SU-DHL-6 (cell line): ENCODE data around the gene PRDX1.

Source experiments
- CTCF ChIP-seq: fragments of 200-600 bp; sonication (generic); IDR thresholded peaks from one replicate; pipeline ENCODE4 v1.5.1; 2017; ENCODE audit warnings: antibody characterized with exemption, mild to moderate bottlenecking, low read length, moderate library complexity; ENCODE audit not compliant: insufficient read depth, poor library complexity, severe bottlenecking
- EZH2phosphoT487 ChIP-seq: fragments of 200-600 bp; sonication (generic), shearing (Covaris generic); conservative IDR thresholded peaks from 2 replicates; pipeline ENCODE4 v1.6.1; 2018; ENCODE audit warnings: mild to moderate bottlenecking, antibody characterized with exemption, low read length, moderate library complexity, mixed read lengths

GRCh38 chr1:45526135-45526644 lies 4.5 kb upstream of the PRDX1 start:
- TF ChIP-seq CTCF: no peak
- TF ChIP-seq EZH2phosphoT487: no peak
